ENCODE data around the gene FOXL1. TPM values are rescaled to one million over a fixed set of nuclear protein-coding genes. Genes with fewer than 3 reads are reported as not detected.

FOXL1 gene
- total RNA-seq, 1 experiment from 2014 or later: 9.3 TPM

GRCh38 chr16:86580791-86581170 lies 2.4 kb downstream of the FOXL1 start:
- H3K27ac ChIP-seq (ENCODE audit: low read length): peak overlapping the region; percentile 97
- H3K9me3 ChIP-seq (ENCODE audit: control insufficient read depth, insufficient read depth, low read depth, low read length): no peaks in the 10 kb centered on the region
- ATAC-seq (no peak), DNase-seq (ENCODE audit: low read depth, low spot score) (no peak)
- H3K27me3 ChIP-seq (ENCODE audit: control insufficient read depth, insufficient read depth, low read length): no peaks in the 10 kb centered on the region
- peaks cover 49% of the 10 kb centered on the region for H3K4me1 ChIP-seq (ENCODE audit: control insufficient read depth, insufficient read depth, low read length)
- POLR2A ChIA-PET: no interaction called here
- no peak for TF ChIP-seq REST (IDR thresholded peaks at IDR 0.05; ENCODE audit: insufficient read depth in 1 of 2, low read depth in 2 of 2, low read length in 1 of 2)
- no peak for TF ChIP-seq CTCF (IDR thresholded peaks at IDR 0.05)
- no peak for TF ChIP-seq POLR2AphosphoS5 (IDR thresholded peaks at IDR 0.05; ENCODE audit: low read depth, low read length)
- TF ChIP-seq TCF7L2 (IDR thresholded peaks at IDR 0.05; ENCODE audit: low read depth, low read length): no peak
- no peak for TF ChIP-seq SIN3A (IDR thresholded peaks at IDR 0.05; ENCODE audit: borderline replicate concordance, insufficient read depth, low read depth, low read length)
- CTCF ChIA-PET: interaction anchor here (0.7 kb wide), 1 partner anchor 596 kb away, joined by 3 read pairs; no protein-coding TSS in a partner anchor
- no peaks in the 10 kb centered on the region for H3K36me3 ChIP-seq (ENCODE audit: control insufficient read depth, insufficient read depth, low read length)
- intact Hi-C loops (cut with micrococcal nuclease; ENCODE audit: unreplicated experiment) (no loop called here), in situ Hi-C loops (cut with HindIII; ENCODE audit: low pct_unique_long_range_greater_than_20kb, low sequenced_read_pairs) (no loop called here)
- peak overlapping the region; percentile 56 to 73 for H3K4me3 ChIP-seq (ENCODE audit: low read depth in 2 of 2, low read length in 2 of 2)
- TSS peak; percentile 29 for BruUV-seq (replicated peaks)

GRCh38 chr16:86581458-86581857 lies 3.1 kb downstream of the FOXL1 start:
- Histone ChIP-seq H3K4me3 (ENCODE audit: low read depth in 2 of 2, low read length in 2 of 2) (peak overlapping the region in 1 of 2 experiments; percentile 73; a peak in 3 of 4 replicates), H3K36me3 (ENCODE audit: control insufficient read depth, insufficient read depth, low read length) (no peaks in the 10 kb centered on the region), H3K4me1 (ENCODE audit: control insufficient read depth, insufficient read depth, low read length) (peaks cover 56% of the 10 kb centered on the region), H3K9me3 (ENCODE audit: control insufficient read depth, insufficient read depth, low read depth, low read length) (no peaks in the 10 kb centered on the region), H3K27ac (ENCODE audit: low read length) (peak overlapping the region; percentile 97), H3K27me3 (ENCODE audit: control insufficient read depth, insufficient read depth, low read length) (no peaks in the 10 kb centered on the region)
- ChIA-PET POLR2A (no interaction called here), CTCF (no interaction called here)
- in situ Hi-C loops (cut with HindIII; ENCODE audit: low pct_unique_long_range_greater_than_20kb, low sequenced_read_pairs): no loop called here
- DNase-seq (ENCODE audit: low read depth, low spot score): no peak
- TF ChIP-seq POLR2AphosphoS5 (IDR thresholded peaks at IDR 0.05; ENCODE audit: low read depth, low read length): no peak
- TF ChIP-seq CTCF (IDR thresholded peaks at IDR 0.05): no peak
- TF ChIP-seq TCF7L2 (IDR thresholded peaks at IDR 0.05; ENCODE audit: low read depth, low read length): no peak
- no peak for TF ChIP-seq SIN3A (IDR thresholded peaks at IDR 0.05; ENCODE audit: borderline replicate concordance, insufficient read depth, low read depth, low read length)
- no peak for TF ChIP-seq REST (IDR thresholded peaks at IDR 0.05; ENCODE audit: insufficient read depth in 1 of 2, low read depth in 2 of 2, low read length in 1 of 2)
- no peak for ATAC-seq
- BruUV-seq (replicated peaks): no TSS peak
- intact Hi-C loops (cut with micrococcal nuclease; ENCODE audit: unreplicated experiment): no loop called here
